Measurements from ENCODE around the gene TRMT5. TPM values are rescaled to one million over a fixed set of nuclear protein-coding genes. Genes with fewer than 3 reads are reported as not detected.

TRMT5 gene
- total RNA-seq, 1 donor from 2014 or later: 21.8 TPM

- no peak for DNase-seq (ENCODE audit: low spot score)
Observed at GRCh38 chr14:60965402-60965801, 15.5 kb downstream of the TRMT5 start.

- DNase-seq (ENCODE audit: low spot score): no peak
Observed at GRCh38 chr14:60964904-60965303, 16.0 kb downstream of the TRMT5 start.

GRCh38 chr14:60963761-60964160, 17.1 kb downstream of the TRMT5 start:
- DNase-seq (ENCODE audit: low spot score): no peak

- DNase-seq (ENCODE audit: low spot score): no peak
Observed at GRCh38 chr14:60958146-60958545, 22.7 kb downstream of the TRMT5 start.

GRCh38 chr14:60956632-60957031, 24.2 kb downstream of the TRMT5 start:
- no peak for DNase-seq (ENCODE audit: low spot score)

- DNase-seq (ENCODE audit: low spot score): no peak
Observed at GRCh38 chr14:60956202-60956601, 24.7 kb downstream of the TRMT5 start.

GRCh38 chr14:60951776-60952435, 29.0 kb downstream of the TRMT5 start:
- no peak for DNase-seq (ENCODE audit: low spot score)

- DNase-seq (ENCODE audit: low spot score): no peak
Observed at GRCh38 chr14:60946773-60947172, 34.1 kb downstream of the TRMT5 start.

GRCh38 chr14:60945984-60946383, 34.9 kb downstream of the TRMT5 start:
- no peak for DNase-seq (ENCODE audit: low spot score)

- DNase-seq (ENCODE audit: low spot score): no peak
Observed at GRCh38 chr14:60944204-60944603, 36.7 kb downstream of the TRMT5 start.

- DNase-seq (ENCODE audit: low spot score): no peak
Observed at GRCh38 chr14:60943637-60944032, 37.2 kb downstream of the TRMT5 start.

- DNase-seq (ENCODE audit: low spot score): no peak
Observed at GRCh38 chr14:60935319-60935718, 45.6 kb downstream of the TRMT5 start.

- no peak for DNase-seq (ENCODE audit: low spot score)
Observed at GRCh38 chr14:60933920-60934655, 46.8 kb downstream of the TRMT5 start.

GRCh38 chr14:60931218-60931617, 49.7 kb downstream of the TRMT5 start:
- no peak for DNase-seq (ENCODE audit: low spot score)

GRCh38 chr14:60926002-60926401, 54.9 kb downstream of the TRMT5 start:
- DNase-seq (ENCODE audit: low spot score): no peak

GRCh38 chr14:60925286-60925685, 55.6 kb downstream of the TRMT5 start:
- DNase-seq (ENCODE audit: low spot score): no peak

- no peak for DNase-seq (ENCODE audit: low spot score)
Observed at GRCh38 chr14:60922050-60922449, 58.8 kb downstream of the TRMT5 start.

Other genes starting within 250 kb of the TRMT5 start
- 55.1 TPM for gene MNAT1, start 246.3 kb downstream of the TRMT5 start, total RNA-seq
- 18.3 TPM for gene SLC38A6, start 166 bp upstream of the TRMT5 start, total RNA-seq